RWPE2 (cell line): Measurements from ENCODE around the gene PRKX.
"Not testable (repeated sequence)": the region's sequence is repeated elsewhere in the genome, so short reads cannot be mapped to it uniquely, and the experiment has no call there.

ENCODE experiments used
- ATAC-seq: fragments of 200-7000 bp; cut with Tn5 transposase; 3 replicates; pipeline ENCODE4 v1.9.1; 2021; ENCODE audit warnings: low read depth
- DNase-seq: peaks from one replicate; pipeline ENCODE4 v3.0.0-alpha.2; 2020; ENCODE audit warnings: low spot score
- H3K27ac ChIP-seq: fragments of 450-650 bp; 2 replicates; pipeline ENCODE4 v1.5.1; 2017; ENCODE audit warnings: mild to moderate bottlenecking; ENCODE audit not compliant: poor library complexity, severe bottlenecking
- H3K27me3 ChIP-seq: fragments of 250-450 bp; sonication (Bioruptor Pico); 2 replicates; pipeline ENCODE4 v1.5.1; 2021; ENCODE audit warnings: mild to moderate bottlenecking, moderate library complexity; ENCODE audit not compliant: insufficient read depth, poor library complexity, severe bottlenecking
- H3K36me3 ChIP-seq: fragments of 250-450 bp; sonication (Bioruptor Pico); 2 replicates; pipeline ENCODE4 v1.5.1; 2020; ENCODE audit warnings: low read depth, mild to moderate bottlenecking, moderate library complexity
- H3K4me1 ChIP-seq: fragments of 250-450 bp; sonication (Bioruptor Pico); 2 replicates; pipeline ENCODE4 v1.5.1; 2021; ENCODE audit warnings: mild to moderate bottlenecking, moderate library complexity; ENCODE audit not compliant: insufficient read depth, poor library complexity, severe bottlenecking
- H3K4me3 ChIP-seq: fragments of 250-450 bp; sonication (Bioruptor Pico); 2 replicates; pipeline ENCODE4 v1.5.1; 2021; ENCODE audit warnings: mild to moderate bottlenecking, moderate library complexity; ENCODE audit not compliant: severe bottlenecking
- H3K9me3 ChIP-seq: fragments of 250-450 bp; sonication (Bioruptor Pico); 2 replicates; pipeline ENCODE4 v1.5.1; 2021; ENCODE audit warnings: mild to moderate bottlenecking, moderate library complexity; ENCODE audit not compliant: severe bottlenecking
- CTCF ChIP-seq: fragments of 450-650 bp; IDR thresholded peaks from one replicate; pipeline ENCODE4 v1.5.1; 2017; ENCODE audit warnings: mild to moderate bottlenecking, moderate library complexity; ENCODE audit not compliant: poor library complexity, severe bottlenecking

PRKX gene

GRCh38 chrX:3636803-3637202 lies 76.6 kb downstream of the PRKX start:
- ATAC-seq: no peak
- no peak for TF ChIP-seq CTCF

GRCh38 chrX:3631196-3631595 lies 82.3 kb downstream of the PRKX start:
- no peaks in the 10 kb centered on the region for H3K4me1 ChIP-seq
- no peak for ATAC-seq
- H3K27me3 ChIP-seq: no peaks in the 10 kb centered on the region
- no peak for DNase-seq
- no peaks in the 10 kb centered on the region for H3K9me3 ChIP-seq
- no peak for TF ChIP-seq CTCF
- H3K36me3 ChIP-seq: no peaks in the 10 kb centered on the region
- no peak overlapping the region for H3K27ac ChIP-seq
- H3K4me3 ChIP-seq: no peak overlapping the region

More at GRCh38 chrX:3636803-3637202, 76.6 kb downstream of the PRKX start:
- H3K27ac ChIP-seq: no peak overlapping the region
- H3K4me1 ChIP-seq: no peaks in the 10 kb centered on the region
- H3K4me3 ChIP-seq: no peak overlapping the region
- no peaks in the 10 kb centered on the region for H3K9me3 ChIP-seq
- H3K36me3 ChIP-seq: no peaks in the 10 kb centered on the region
- DNase-seq: no peak
- H3K27me3 ChIP-seq: no peaks in the 10 kb centered on the region

GRCh38 chrX:3627594-3627993 lies 85.9 kb downstream of the PRKX start:
- Histone ChIP-seq H3K9me3 (no peaks in the 10 kb centered on the region), H3K36me3 (no peaks in the 10 kb centered on the region), H3K27ac (no peak overlapping the region), H3K4me3 (no peak overlapping the region), H3K27me3 (no peaks in the 10 kb centered on the region), H3K4me1 (no peaks in the 10 kb centered on the region)
- no peak for ATAC-seq
- DNase-seq: no peak
- TF ChIP-seq CTCF: no peak

GRCh38 chrX:3621414-3621813 lies 92.0 kb downstream of the PRKX start:
- no peak for TF ChIP-seq CTCF
- no peaks in the 10 kb centered on the region for H3K36me3 ChIP-seq
- DNase-seq (no peak), ATAC-seq (no peak)
- H3K27me3 ChIP-seq: no peaks in the 10 kb centered on the region
- H3K4me1 ChIP-seq: no peaks in the 10 kb centered on the region
- no peak overlapping the region for H3K4me3 ChIP-seq
- no peak overlapping the region for H3K27ac ChIP-seq
- H3K9me3 ChIP-seq: no peaks in the 10 kb centered on the region

- H3K9me3 ChIP-seq, H3K4me1 ChIP-seq, ATAC-seq, H3K27me3 ChIP-seq, H3K4me3 ChIP-seq, H3K36me3 ChIP-seq, H3K27ac ChIP-seq, DNase-seq: not testable (repeated sequence)
These were observed 101.7 kb downstream of the PRKX start for GRCh38 chrX:3611744-3612143.
